Glutamatergic neuron (in vitro differentiated cells): ENCODE measurements around the gene OR10G3. TPM values are rescaled to one million over a fixed set of nuclear protein-coding genes. Genes with fewer than 3 reads are reported as not detected.

ENCODE experiments used
- DNase-seq: peaks from one replicate; pipeline ENCODE4 v3.0.0; 2022
- H3K27ac Mint-ChIP-seq: one replicate; pipeline ENCODE4 v1.8.0; 2020; ENCODE audit warnings: mild to moderate bottlenecking, mixed read lengths, inconsistent platforms; ENCODE audit not compliant: unreplicated experiment
- H3K27me3 Mint-ChIP-seq: one replicate; pipeline ENCODE4 v1.8.0; 2020; ENCODE audit warnings: mild to moderate bottlenecking, moderate library complexity, mixed read lengths, inconsistent platforms; ENCODE audit not compliant: unreplicated experiment
- H3K36me3 Mint-ChIP-seq: one replicate; pipeline ENCODE4 v1.8.0; 2020; ENCODE audit warnings: mild to moderate bottlenecking, mixed read lengths, inconsistent platforms; ENCODE audit not compliant: unreplicated experiment
- H3K4me1 Mint-ChIP-seq: one replicate; pipeline ENCODE4 v1.8.0; 2020; ENCODE audit warnings: mild to moderate bottlenecking, low read depth, mixed read lengths, inconsistent platforms; ENCODE audit not compliant: unreplicated experiment
- H3K4me3 Mint-ChIP-seq: one replicate; pipeline ENCODE4 v1.8.0; 2020; ENCODE audit warnings: mild to moderate bottlenecking, mixed read lengths, inconsistent platforms; ENCODE audit not compliant: unreplicated experiment
- H3K9me3 Mint-ChIP-seq: one replicate; pipeline ENCODE4 v1.8.0; 2020; ENCODE audit warnings: mild to moderate bottlenecking, moderate library complexity, mixed read lengths, inconsistent platforms; ENCODE audit not compliant: unreplicated experiment
- CTCF ChIP-seq: fragments of 200-600 bp; sonication (generic); IDR thresholded peaks from one replicate; pipeline ENCODE4 v1.5.0; 2021; ENCODE audit not compliant: partially characterized antibody, unreplicated experiment
- total RNA-seq: library from RNA; stranded (reverse); fragmentation: NEBNext Ultra II Directional; extraction: Animal tissue kit (Norgen Biotek cat#: 25700); gene quantifications from one replicate; pipeline ENCODE4 v1.2.1, GENCODE V29; 2021; ENCODE audit not compliant: unreplicated experiment

The OR10G3 gene
- total RNA-seq, 1 donor from 2014 or later = not detected

- no peak for DNase-seq
- Mint-ChIP-seq H3K36me3 (no peaks in the 10 kb centered on the region), H3K9me3 (peaks cover 3% of the 10 kb centered on the region), H3K27me3 (peaks cover 12% of the 10 kb centered on the region), H3K27ac (no peak overlapping the region), H3K4me3 (no peak overlapping the region), H3K4me1 (peaks cover 5% of the 10 kb centered on the region)
- TF ChIP-seq CTCF = no peak
Observed at GRCh38 chr14:21528381-21529348, 51.2 kb downstream of the OR10G3 start.

- peak overlapping the region; percentile 93 for H3K4me3 Mint-ChIP-seq
- peaks cover 8% of the 10 kb centered on the region for H3K4me1 Mint-ChIP-seq
- peaks cover 4% of the 10 kb centered on the region for H3K36me3 Mint-ChIP-seq
- H3K9me3 Mint-ChIP-seq = peaks cover 7% of the 10 kb centered on the region
- H3K27me3 Mint-ChIP-seq = peaks cover 19% of the 10 kb centered on the region
- DNase-seq = no peak
- H3K27ac Mint-ChIP-seq = peak overlapping the region; percentile 89
- TF ChIP-seq CTCF = no peak
Observed at GRCh38 chr14:21527318-21527679, 52.6 kb downstream of the OR10G3 start.

- Mint-ChIP-seq H3K9me3 (peaks cover 9% of the 10 kb centered on the region), H3K36me3 (peaks cover 8% of the 10 kb centered on the region), H3K27me3 (peaks cover 19% of the 10 kb centered on the region), H3K4me3 (peak overlapping the region; percentile 93), H3K4me1 (peaks cover 8% of the 10 kb centered on the region), H3K27ac (peak overlapping the region; percentile 89)
- no peak for DNase-seq
- no peak for TF ChIP-seq CTCF
Observed at GRCh38 chr14:21526672-21527317, 53.1 kb downstream of the OR10G3 start.

GRCh38 chr14:21525962-21526671 lies 53.8 kb downstream of the OR10G3 start, which contains the start of gene SALL2:
Gene SALL2 (minus strand): TSS chr14:21526346. CDS start chr14:21526127, 219 bp downstream.
- TF ChIP-seq CTCF = no peak
- peaks cover 19% of the 10 kb centered on the region for H3K27me3 Mint-ChIP-seq
- peaks cover 10% of the 10 kb centered on the region for H3K36me3 Mint-ChIP-seq
- peaks cover 9% of the 10 kb centered on the region for H3K9me3 Mint-ChIP-seq
- H3K4me3 Mint-ChIP-seq = peak within 1 kb of the TSS; percentile 93
- H3K4me1 Mint-ChIP-seq = peaks cover 8% of the 10 kb centered on the region
- peak within 1 kb of the TSS; percentile 97 for H3K27ac Mint-ChIP-seq
- peak; percentile 91 for DNase-seq
